Dedifferentiated amniotic fluid mesenchymal stem cell (primary cell): ENCODE measurements around the gene CST8.
"Not testable (repeated sequence)": the region's sequence is repeated elsewhere in the genome, so short reads cannot be mapped to it uniquely, and the experiment has no call there.

ENCODE experiments used
- DNase-seq: peaks from one replicate; pipeline ENCODE4 v3.0.0-alpha.2; 2016; ENCODE audit errors: extremely low spot score

CST8 gene, protein sequence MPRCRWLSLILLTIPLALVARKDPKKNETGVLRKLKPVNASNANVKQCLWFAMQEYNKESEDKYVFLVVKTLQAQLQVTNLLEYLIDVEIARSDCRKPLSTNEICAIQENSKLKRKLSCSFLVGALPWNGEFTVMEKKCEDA

DNA sequence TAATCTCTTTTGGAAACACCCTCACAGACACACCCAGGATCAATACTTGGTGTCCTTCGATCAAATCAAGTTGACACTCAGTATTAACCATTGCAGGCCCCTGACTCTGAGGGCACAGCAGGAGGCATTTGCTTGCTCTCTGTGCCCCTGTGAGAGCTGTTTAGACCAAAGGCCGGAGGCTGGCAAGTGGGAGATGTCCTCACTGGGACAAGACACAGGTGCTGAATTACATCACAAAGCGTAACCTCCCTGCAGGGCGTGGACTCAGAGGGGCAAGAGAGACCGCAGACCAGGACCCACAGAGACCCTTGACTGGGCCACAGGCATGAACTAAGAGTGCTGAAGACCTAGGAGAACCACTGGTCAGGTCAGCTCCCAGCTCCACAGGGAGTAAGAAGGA, at the start of gene CST8:
Gene CST8 (plus strand): TSS at position 301 of the 400 bp plus-strand sequence. CDS start 551 bp downstream, outside the sequence.
- DNase-seq = no peak

- DNase-seq = peak; percentile 77
Observed at GRCh38 chr20:23441850-23442313, 49.0 kb upstream of the CST8 start.

GRCh38 chr20:23442436-23442835, 48.5 kb upstream of the CST8 start:
- DNase-seq = no peak

DNA sequence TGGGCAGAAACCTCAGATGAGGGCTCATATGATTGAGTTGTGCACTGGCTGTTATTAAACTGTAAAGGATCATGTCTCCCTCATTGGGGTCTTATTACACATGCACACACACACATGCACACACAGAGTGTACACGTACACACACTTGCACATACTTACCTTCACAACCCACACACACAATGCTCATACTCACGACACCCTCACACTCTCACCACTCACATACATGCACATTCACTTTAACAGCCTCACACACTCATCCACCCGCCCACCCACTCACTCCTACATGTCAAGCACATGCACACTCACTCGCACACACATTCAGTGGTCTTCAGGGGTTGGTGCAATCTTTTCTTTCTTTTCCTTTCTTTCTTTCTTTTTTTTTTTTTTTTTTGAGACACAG, 46.1 kb upstream of the CST8 start:
- DNase-seq = no peak

- DNase-seq = peak; percentile 52
Observed at GRCh38 chr20:23445596-23446217, 45.2 kb upstream of the CST8 start.

GRCh38 chr20:23446505-23446904, 44.4 kb upstream of the CST8 start:
- no peak for DNase-seq

DNA sequence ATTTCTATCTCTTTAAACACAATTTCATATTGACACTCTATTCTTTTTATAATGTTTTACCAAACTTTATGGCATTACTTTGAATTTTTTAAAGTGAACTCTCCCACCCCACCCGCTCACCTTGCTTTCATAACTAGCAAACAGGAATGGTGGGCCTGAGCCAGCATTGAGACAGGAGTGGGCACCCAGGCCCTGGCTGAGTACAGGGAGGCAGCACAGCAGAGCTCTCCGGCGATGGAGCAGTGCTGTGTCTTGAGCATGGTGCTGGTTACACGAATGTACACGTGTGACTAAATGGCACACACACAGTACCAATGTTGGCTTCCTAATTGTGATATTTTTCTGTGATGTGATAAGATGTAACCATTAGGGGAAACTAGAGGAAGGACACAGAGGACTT, 42.8 kb upstream of the CST8 start:
- DNase-seq = no peak

DNA sequence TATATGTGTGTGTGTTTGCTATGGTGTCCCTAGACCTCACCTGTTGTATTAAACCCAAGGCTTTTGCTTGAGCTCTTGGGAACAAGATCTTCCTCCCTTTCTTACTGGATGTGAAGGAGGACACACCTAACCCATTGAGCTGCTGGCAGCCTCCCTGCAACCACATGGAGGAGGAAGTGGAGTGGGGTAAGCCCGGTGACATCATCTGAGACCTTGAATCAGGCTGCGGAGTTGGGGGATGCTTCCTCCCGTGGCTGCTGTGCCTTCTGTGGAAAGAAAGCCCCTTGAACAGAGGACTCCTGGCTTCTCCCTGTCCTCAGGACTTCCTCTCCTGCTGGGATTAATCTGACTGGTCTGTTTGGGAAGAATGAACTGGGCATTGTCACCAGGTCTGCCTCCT, 41.5 kb upstream of the CST8 start:
- DNase-seq = no peak

- no peak for DNase-seq
Observed at GRCh38 chr20:23450877-23451276, 40.0 kb upstream of the CST8 start.

DNA sequence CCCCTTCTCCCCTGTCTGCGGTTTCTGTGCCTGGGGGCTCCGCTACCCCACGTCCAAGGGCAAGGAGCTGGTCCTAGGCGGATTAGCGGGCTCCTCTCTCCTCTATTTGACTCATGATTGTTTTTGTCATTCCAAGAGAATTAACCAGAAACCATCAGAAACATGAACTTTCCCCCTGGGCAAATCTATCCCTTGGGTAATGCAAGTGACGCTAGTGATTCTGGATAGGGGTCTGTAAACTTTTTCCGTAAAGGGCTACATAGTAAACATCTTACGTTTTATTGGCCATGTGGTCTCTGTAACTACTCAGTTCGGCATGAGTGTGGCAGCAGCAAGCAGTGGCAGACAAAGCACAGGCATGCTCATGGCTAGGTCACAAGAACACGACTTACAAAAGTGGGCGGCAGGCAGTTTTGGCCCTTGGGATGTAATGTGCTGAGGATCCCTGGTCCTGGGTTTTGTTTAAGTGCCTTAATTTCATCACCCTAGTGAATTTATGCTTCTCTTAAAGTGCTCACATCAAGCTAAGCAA, 38.9 kb upstream of the CST8 start:
- no peak for DNase-seq

DNA sequence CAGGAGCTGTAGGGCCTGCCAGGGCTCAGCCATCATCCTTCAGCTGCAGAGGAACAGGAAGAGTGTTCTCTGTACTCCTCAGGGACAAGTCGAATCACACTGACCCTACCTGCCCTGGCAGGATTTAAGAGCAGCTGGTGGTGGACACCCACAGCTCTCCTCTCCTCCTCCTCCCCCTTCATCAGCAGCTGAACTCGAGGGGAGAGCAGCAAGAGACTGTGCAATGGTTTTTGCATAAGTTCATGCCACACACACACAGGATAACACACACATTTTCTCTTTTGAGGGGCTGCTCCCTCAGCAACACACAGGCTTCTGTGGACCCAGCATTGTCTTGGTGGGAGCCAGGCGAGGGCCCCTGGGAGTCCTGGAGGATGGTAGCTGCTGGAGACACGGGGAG, 38.1 kb upstream of the CST8 start, which contains the start of gene CST11:
Gene CST11 (minus strand): TSS at position 101 of the 400 bp plus-strand sequence. CDS start 65 bp downstream, at position 36.
- DNase-seq = no peak

GRCh38 chr20:23453549-23454543, 37.1 kb upstream of the CST8 start:
- DNase-seq = no peak

- DNase-seq = no peak
Observed at GRCh38 chr20:23454816-23455215, 36.1 kb upstream of the CST8 start.

DNA sequence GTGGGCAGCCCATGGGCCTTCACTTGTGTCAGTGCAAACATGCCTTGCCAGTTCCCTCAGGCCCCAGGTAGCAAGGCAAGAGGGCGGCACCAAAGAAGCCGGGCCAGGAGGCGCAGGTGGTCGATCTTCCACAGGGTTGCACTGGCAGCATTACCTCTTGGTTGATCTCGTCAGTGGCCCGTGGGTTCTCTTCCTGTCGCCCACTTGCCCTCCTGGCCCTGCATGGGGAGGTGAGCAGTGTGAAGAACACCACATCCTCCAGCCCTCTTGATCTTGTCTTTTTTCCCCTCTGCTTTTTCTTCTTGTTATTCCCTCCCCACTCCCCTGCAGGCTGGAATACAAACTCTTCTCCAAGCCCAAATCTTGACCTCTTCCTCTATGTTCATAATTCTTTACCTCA, 35.3 kb upstream of the CST8 start:
- DNase-seq = no peak

- no peak for DNase-seq
Observed at GRCh38 chr20:23456409-23456808, 34.5 kb upstream of the CST8 start.

DNA sequence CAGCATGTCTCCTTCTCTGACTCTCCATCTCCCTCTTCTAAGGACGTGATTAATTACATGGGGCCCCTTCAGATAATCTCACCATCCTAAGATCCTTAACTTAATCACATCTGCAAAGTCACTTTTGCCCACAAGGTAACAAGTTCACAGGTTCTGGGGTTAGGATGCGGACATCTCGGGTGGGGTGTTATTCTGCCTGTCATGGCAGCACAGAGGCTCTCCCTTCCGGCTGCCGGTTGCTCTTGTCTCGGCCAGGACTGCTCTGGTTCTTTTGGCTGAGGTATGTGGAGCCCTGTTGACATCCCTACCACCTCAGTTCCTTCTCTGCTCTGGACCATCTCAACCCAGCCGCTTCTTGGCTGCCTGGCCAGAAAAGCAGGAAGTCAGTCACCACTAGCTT, 34.0 kb upstream of the CST8 start:
- no peak for DNase-seq

GRCh38 chr20:23459461-23460150, 31.3 kb upstream of the CST8 start:
- DNase-seq = no peak

DNA sequence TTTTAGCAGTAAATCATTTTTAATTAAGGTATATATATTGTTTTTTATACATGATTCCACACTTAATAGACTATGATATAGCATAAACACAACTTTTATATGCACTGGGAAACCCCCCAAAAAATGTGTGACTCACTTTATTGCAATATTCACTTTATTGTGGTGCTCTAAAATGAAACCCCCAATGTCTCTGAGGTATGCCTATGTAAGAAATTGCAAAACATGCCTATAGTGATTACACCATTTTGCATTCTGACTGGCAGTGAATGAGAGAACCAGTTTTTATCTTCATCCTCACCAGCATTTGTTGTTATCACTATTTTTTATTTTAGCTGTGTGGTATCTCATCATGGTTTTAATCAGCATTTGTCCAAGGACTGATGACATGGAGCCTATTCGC, 29.7 kb upstream of the CST8 start:
- no peak for DNase-seq

DNA sequence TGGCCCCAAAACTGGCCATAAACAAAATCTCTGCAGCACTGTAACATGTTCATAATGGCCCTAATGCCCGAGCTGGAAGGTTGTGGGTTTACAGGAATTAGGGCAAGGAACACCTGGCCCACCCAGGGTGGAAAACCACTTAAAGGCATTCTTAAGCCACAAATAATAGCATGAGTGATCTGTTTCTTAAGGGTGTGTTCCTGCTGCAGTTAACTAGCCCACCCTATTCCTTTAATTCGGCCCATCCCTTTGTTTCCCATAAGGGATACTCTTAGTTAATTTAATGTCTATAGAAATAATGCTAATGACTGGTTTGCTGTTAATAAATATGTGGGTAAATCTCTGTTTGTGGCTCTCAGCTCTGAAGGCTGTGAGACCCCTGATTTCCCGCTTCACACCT, 24.0 kb upstream of the CST8 start:
- DNase-seq = not testable (repeated sequence)

DNA sequence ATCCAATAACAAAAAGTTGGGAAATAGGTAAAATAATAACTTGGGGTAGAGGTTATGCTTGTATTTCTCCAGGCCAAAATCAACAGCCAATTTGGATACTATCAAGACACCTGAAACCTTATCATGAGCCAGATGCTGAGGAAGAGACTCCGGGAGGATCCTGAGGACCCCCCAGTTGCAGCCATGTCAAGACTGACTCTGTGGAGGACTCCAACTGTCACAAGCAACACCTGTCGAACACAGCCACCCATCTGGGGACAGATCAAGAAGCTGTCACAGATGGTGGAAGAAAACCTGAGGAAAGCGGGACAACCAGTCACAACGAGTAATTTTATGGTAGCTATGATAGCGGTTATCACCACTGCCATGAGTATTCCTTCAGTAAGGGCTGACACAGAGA, 18.6 kb upstream of the CST8 start:
- DNase-seq = not testable (repeated sequence)

DNA sequence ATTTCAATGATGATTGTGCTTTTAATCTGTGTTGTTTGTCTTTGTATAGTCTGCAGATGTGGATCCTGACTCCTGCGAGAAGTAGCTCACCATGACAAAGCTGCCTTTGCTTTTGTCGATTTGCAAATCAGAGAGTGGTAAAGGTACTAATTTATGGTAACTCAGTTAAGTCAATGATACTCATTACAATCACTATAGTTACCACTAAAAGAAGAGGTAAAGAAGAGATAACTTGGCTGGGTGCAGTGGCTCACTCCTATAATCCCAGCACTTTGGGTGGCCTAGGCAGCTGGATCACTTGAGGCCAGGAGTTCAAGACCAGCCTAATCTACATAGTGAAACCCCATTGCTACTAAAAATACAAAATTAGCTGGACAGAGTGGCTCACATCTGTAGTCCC, 17.6 kb upstream of the CST8 start:
- DNase-seq = not testable (repeated sequence)

GRCh38 chr20:23475395-23475794, 15.5 kb upstream of the CST8 start:
- DNase-seq = no peak
